DOHH2 (cell line): ENCODE measurements around the gene SLC35G1.

Experiments
- H3F3A ChIP-seq: fragments of 200-600 bp; sonication (generic), shearing (Covaris generic); 2 replicates; pipeline ENCODE4 v1.6.0; 2016; ENCODE audit warnings: antibody characterized with exemption, mild to moderate bottlenecking; ENCODE audit not compliant: control insufficient read depth, insufficient read depth
- H3K27ac ChIP-seq: fragments of 200-600 bp; sonication (generic); 2 replicates; pipeline ENCODE4 v1.5.1; 2014; ENCODE audit warnings: low read depth, mild to moderate bottlenecking, low read length, moderate library complexity
- H3K27me3 ChIP-seq: fragments of 200-600 bp; sonication (generic); 2 replicates; pipeline ENCODE4 v1.6.1; 2014; ENCODE audit warnings: mild to moderate bottlenecking, low read length, mixed read lengths; ENCODE audit not compliant: control insufficient read depth
- H3K36me3 ChIP-seq: fragments of 200-600 bp; sonication (generic); 2 replicates; pipeline ENCODE4 v1.6.1; 2014; ENCODE audit warnings: mild to moderate bottlenecking, low read length, moderate library complexity, mixed read lengths; ENCODE audit not compliant: control insufficient read depth
- H3K4me1 ChIP-seq: fragments of 200-600 bp; sonication (generic); 2 replicates; pipeline ENCODE4 v1.6.1; 2014; ENCODE audit warnings: mild to moderate bottlenecking, low read length, mixed read lengths; ENCODE audit not compliant: control insufficient read depth
- H3K4me2 ChIP-seq: fragments of 200-600 bp; sonication (generic); 2 replicates; pipeline ENCODE4 v1.6.0; 2014; ENCODE audit warnings: mild to moderate bottlenecking, low read length, moderate library complexity
- H3K4me3 ChIP-seq: fragments of 200-600 bp; sonication (generic); 2 replicates; pipeline ENCODE4 v1.5.1; 2014; ENCODE audit warnings: mild to moderate bottlenecking, low read length, mixed read lengths
- H3K79me2 ChIP-seq: fragments of 200-600 bp; sonication (generic); 2 replicates; pipeline ENCODE4 v1.6.1; 2014; ENCODE audit warnings: mild to moderate bottlenecking, low read length, mixed read lengths; ENCODE audit not compliant: control insufficient read depth
- H3K9me2 ChIP-seq: fragments of 200-600 bp; sonication (generic); replicated peaks from 2 replicates; pipeline ENCODE4 v1.6.1; 2014; ENCODE audit warnings: mild to moderate bottlenecking, low read length, mixed read lengths; ENCODE audit not compliant: control insufficient read depth
- H3K9me3 ChIP-seq: fragments of 200-600 bp; sonication (generic); 2 replicates; pipeline ENCODE4 v1.6.1; 2014; ENCODE audit warnings: antibody characterized with exemption, low read length, mixed read lengths; ENCODE audit not compliant: control insufficient read depth, insufficient read depth
- H4K20me1 ChIP-seq: fragments of 200-600 bp; sonication (generic); 2 replicates; pipeline ENCODE4 v1.6.0; 2014; ENCODE audit warnings: low read depth, mild to moderate bottlenecking, antibody characterized with exemption, low read length, moderate library complexity; ENCODE audit not compliant: control insufficient read depth, insufficient read depth
- EZH2phosphoT487 ChIP-seq: fragments of 200-600 bp; sonication (generic); IDR thresholded peaks from 2 replicates; pipeline ENCODE4 v1.6.1; 2017; ENCODE audit warnings: borderline replicate concordance, mild to moderate bottlenecking, antibody characterized with exemption, low read length, moderate library complexity, mixed read lengths
- TF ChIP-seq, protein P1 (sequence below): fragments of 200-600 bp; sonication (generic); IDR thresholded peaks from one replicate; pipeline ENCODE4 v1.5.1; 2014; ENCODE audit warnings: antibody characterized with exemption, mild to moderate bottlenecking, low read depth, low read length; ENCODE audit not compliant: poor library complexity, severe bottlenecking

The SLC35G1 gene

DNA sequence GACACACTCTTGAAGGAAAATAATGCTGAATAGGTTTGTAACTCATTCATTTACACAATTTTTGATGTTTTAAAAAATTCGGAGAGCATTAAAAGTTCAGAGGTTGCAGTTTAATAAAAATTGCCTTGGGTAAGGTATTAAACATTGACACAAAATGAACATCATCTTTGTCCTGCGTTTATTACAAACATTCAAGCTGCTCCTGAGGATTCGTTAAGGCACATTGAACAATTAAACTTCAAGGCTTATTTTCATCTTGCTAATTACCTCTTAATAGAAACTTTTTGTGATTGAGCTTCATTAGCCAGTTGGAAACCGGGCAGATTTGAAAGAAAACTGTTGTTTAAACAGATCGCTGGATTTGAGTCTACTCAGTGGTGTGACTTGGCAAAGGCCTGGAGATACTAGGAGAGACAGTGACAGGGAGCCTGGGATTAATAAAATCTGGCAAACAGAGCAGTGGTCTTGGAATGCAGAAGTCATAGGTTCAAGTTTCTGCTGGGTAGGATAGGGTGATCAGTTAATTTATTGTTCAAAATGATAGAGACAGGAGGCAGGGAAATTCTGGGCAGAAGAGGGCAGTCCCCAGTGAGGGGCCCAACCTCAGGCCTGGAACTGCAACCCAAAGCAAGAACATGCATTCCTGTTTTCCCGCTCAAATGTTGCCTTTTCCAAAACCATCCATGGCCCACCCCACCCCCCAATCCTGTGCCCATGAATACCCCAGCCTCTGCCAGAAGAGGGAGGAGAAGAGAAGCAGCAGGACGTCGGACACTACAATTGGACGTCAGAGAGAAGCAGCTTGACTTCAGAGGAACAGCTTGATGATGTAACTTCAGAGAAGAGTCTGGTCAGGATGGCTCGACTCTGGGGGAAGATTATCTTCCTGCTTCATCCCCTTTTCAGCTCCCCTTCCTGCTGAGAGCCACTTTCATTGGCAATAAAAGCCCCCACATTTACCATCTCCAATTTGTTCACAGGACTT, 43.5 kb upstream of the SLC35G1 start:
- Histone ChIP-seq H3K4me2 (no peak overlapping the region), H3F3A (no peaks in the 10 kb centered on the region)
- TF ChIP-seq EZH2phosphoT487: no peak
- TF ChIP-seq, protein P1, sequence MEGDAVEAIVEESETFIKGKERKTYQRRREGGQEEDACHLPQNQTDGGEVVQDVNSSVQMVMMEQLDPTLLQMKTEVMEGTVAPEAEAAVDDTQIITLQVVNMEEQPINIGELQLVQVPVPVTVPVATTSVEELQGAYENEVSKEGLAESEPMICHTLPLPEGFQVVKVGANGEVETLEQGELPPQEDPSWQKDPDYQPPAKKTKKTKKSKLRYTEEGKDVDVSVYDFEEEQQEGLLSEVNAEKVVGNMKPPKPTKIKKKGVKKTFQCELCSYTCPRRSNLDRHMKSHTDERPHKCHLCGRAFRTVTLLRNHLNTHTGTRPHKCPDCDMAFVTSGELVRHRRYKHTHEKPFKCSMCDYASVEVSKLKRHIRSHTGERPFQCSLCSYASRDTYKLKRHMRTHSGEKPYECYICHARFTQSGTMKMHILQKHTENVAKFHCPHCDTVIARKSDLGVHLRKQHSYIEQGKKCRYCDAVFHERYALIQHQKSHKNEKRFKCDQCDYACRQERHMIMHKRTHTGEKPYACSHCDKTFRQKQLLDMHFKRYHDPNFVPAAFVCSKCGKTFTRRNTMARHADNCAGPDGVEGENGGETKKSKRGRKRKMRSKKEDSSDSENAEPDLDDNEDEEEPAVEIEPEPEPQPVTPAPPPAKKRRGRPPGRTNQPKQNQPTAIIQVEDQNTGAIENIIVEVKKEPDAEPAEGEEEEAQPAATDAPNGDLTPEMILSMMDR: no peak

DNA sequence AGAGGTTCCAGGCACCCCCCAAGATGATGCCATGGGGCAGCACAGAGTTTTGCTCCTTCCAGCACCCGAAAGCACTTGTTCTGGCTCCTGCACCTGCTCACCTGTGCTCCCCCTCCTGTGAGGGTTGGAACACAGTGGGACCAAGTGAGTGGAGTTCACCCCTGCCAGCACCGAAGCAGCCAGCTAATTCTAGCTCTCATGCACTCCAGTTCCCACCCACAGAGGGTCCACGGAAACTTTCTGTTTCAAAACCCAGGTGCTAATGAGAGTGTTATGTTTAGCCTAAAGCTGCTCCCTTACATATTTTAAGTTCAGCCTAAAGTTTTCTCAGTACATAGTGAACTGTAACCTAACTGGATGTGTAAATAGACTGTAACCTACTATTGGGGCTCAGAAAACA, 42.6 kb upstream of the SLC35G1 start:
- TF ChIP-seq, protein P1: no peak
- no peak for TF ChIP-seq EZH2phosphoT487
- Histone ChIP-seq H3K4me3 (no peak overlapping the region), H4K20me1 (no peaks in the 10 kb centered on the region), H3K27ac (no peak overlapping the region), H3K27me3 (peaks cover 11% of the 10 kb centered on the region; the same call in 1 of the 2 replicates), H3K9me2 (no peaks in the 10 kb centered on the region), H3K9me3 (no peaks in the 10 kb centered on the region), H3K4me1 (no peaks in the 10 kb centered on the region), H3K4me2 (no peak overlapping the region), H3F3A (no peaks in the 10 kb centered on the region), H3K36me3 (no peaks in the 10 kb centered on the region), H3K79me2 (no peaks in the 10 kb centered on the region)

More for the DNA sequence above, 43.5 kb upstream of the SLC35G1 start:
- H3K79me2 ChIP-seq: no peaks in the 10 kb centered on the region
- no peak overlapping the region for H3K27ac ChIP-seq
- peaks cover 11% of the 10 kb centered on the region; the same call in 1 of the 2 replicates for H3K27me3 ChIP-seq
- H4K20me1 ChIP-seq: no peaks in the 10 kb centered on the region
- no peak overlapping the region for H3K4me3 ChIP-seq
- H3K36me3 ChIP-seq: no peaks in the 10 kb centered on the region
- H3K9me3 ChIP-seq: no peaks in the 10 kb centered on the region
- no peaks in the 10 kb centered on the region for H3K4me1 ChIP-seq
- no peaks in the 10 kb centered on the region for H3K9me2 ChIP-seq

DNA sequence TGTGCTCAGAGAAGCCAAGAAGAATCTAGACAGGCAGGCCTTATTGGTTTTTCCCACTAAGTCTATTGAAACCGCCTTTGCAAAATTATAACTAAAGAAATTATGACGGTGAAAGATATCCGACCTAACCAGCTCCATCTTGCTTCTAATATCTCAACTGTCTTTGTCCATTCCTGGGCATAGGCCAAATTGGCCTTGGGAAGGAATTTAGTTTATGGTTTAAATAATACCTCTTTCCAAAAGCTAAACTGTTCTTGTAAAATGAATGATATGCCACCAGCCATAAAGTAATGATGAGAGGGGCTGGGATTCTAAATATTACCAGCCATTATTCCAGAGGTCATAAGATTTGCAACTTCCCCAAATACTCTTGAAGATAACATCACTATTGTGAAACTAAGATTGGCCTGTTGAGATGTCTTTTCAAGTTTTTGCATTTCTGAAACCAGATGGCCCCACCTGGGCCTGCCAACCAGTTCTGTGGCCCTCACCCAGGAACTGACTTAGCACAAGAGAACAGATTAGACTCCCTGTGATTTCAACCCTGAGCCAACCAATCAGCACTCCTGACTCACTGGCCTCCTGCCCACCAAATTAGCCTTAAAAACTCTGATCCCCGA, 41.2 kb upstream of the SLC35G1 start:
- Histone ChIP-seq H3K27me3 (peaks cover 11% of the 10 kb centered on the region; the same call in 1 of the 2 replicates), H3K79me2 (no peaks in the 10 kb centered on the region), H3K9me2 (no peaks in the 10 kb centered on the region), H3K36me3 (no peaks in the 10 kb centered on the region), H3K4me2 (no peak overlapping the region), H3F3A (no peaks in the 10 kb centered on the region), H3K4me3 (no peak overlapping the region), H3K4me1 (no peaks in the 10 kb centered on the region), H3K27ac (no peak overlapping the region), H4K20me1 (no peaks in the 10 kb centered on the region), H3K9me3 (no peaks in the 10 kb centered on the region)
- no peak for TF ChIP-seq EZH2phosphoT487
- TF ChIP-seq, protein P1: no peak
